Activated CD8-positive, alpha-beta memory T cell treated with anti-CD3 and anti-CD28 coated beads, Interleukin-2, amount 50 U/mL, for 24 hours (primary cell): Measurements from ENCODE around the gene RGMB.

Experiments used
- DNase-seq: peaks from one replicate; pipeline ENCODE4 v3.0.0-alpha.2; 2020; ENCODE audit errors: extremely low read depth

RGMB gene

GRCh38 chr5:98827588-98828284 lies 54.3 kb downstream of the RGMB start:
- DNase-seq = no peak

GRCh38 chr5:98836175-98836574 lies 62.7 kb downstream of the RGMB start:
- no peak for DNase-seq

GRCh38 chr5:98839469-98840383 lies 66.3 kb downstream of the RGMB start:
- no peak for DNase-seq

GRCh38 chr5:98840946-98841345 lies 67.5 kb downstream of the RGMB start:
- DNase-seq = no peak

- DNase-seq = no peak
Measured at GRCh38 chr5:98843481-98843880, 70.0 kb downstream of the RGMB start.

- DNase-seq = no peak
Measured at GRCh38 chr5:98844865-98845264, 71.4 kb downstream of the RGMB start.

GRCh38 chr5:98845878-98846277 lies 72.4 kb downstream of the RGMB start:
- no peak for DNase-seq
